HepG2 (cell line): ENCODE measurements around the gene ARFGEF2. TPM values are rescaled to one million over a fixed set of nuclear protein-coding genes. Genes with fewer than 3 reads are reported as not detected.

Source experiments
- AKNA ChIP-seq: sonication (generic); formaldehyde crosslinking; IDR thresholded peaks from 2 replicates; pipeline ENCODE4 v1.4.0; 2020; ENCODE audit warnings: missing genetic modification reagents, borderline replicate concordance
- CBX1 ChIP-seq: IDR thresholded peaks from one replicate; pipeline ENCODE4 v1.6.1; 2016; ENCODE audit warnings: antibody characterized with exemption, low read depth
- FOXM1 ChIP-seq: sonication (generic); formaldehyde crosslinking; IDR thresholded peaks from 2 replicates; pipeline ENCODE4 v1.5.0; 2020; ENCODE audit warnings: missing genetic modification reagents
- GPN1 ChIP-seq: sonication (generic); formaldehyde crosslinking; IDR thresholded peaks from 2 replicates; pipeline ENCODE4 v1.5.1; 2020; ENCODE audit warnings: missing genetic modification reagents, borderline replicate concordance
- MIXL1 ChIP-seq: IDR thresholded peaks from 2 replicates; pipeline ENCODE4 v1.6.1; 2016
- MXD1 ChIP-seq: sonication (generic); formaldehyde crosslinking; IDR thresholded peaks from 2 replicates; pipeline ENCODE4 v1.4.0; 2020; ENCODE audit warnings: mild to moderate bottlenecking, missing genetic modification reagents
- RFX1 ChIP-seq: fragments of 450-650 bp; IDR thresholded peaks from 2 replicates; pipeline ENCODE4 v1.6.1; 2017
- TIGD3 ChIP-seq: sonication (generic); formaldehyde crosslinking; IDR thresholded peaks from 2 replicates; pipeline ENCODE4 v1.5.1; 2020; ENCODE audit warnings: mild to moderate bottlenecking, missing genetic modification reagents, borderline replicate concordance
- ZBED4 ChIP-seq: sonication (generic); formaldehyde crosslinking; IDR thresholded peaks from 2 replicates; pipeline ENCODE4 v1.4.0; 2020; ENCODE audit warnings: missing genetic modification reagents, borderline replicate concordance
- ZGPAT ChIP-seq: IDR thresholded peaks from 2 replicates; pipeline ENCODE4 v1.6.1; 2016; ENCODE audit warnings: mild to moderate bottlenecking
- ZNF589 ChIP-seq: sonication (generic); formaldehyde crosslinking; conservative IDR thresholded peaks from 2 replicates; pipeline ENCODE4 v1.8.0; 2022; ENCODE audit warnings: mild to moderate bottlenecking, moderate library complexity, missing genetic modification reagents
- polyA plus RNA-seq, 8 experiments: library from polyadenylated mRNA; depleted of rRNA in 3 of 8; stranded (reverse) in 7 of 8; unstranded in 1 of 8; fragments of >200 nt; fragmentation: Illumina TruSeq in 4 of 8; extraction: Trizol in 4 of 8; gene quantifications; 2 replicates each; pipeline versions ENCODE4 v1.2.1 to v1.2.3, GENCODE V29; 2011 to 2016; ENCODE audit warnings: low read depth in 4 of 8, missing spikeins in 1 of 8, mixed read lengths in 1 of 8; ENCODE audit not compliant: insufficient read depth in 1 of 8
- total RNA-seq, 5 experiments: library from RNA; depleted of rRNA; stranded (reverse); fragments of >200 nt; fragmentation: Illumina TruSeq; extraction: Trizol; gene quantifications; 2 replicates each; pipeline ENCODE4 v1.2.3, GENCODE V29; 2016; ENCODE audit warnings: low read depth in 1 of 5
- TF ChIP-seq, protein P1 (sequence below): sonication (generic); formaldehyde crosslinking; IDR thresholded peaks from 2 replicates; pipeline ENCODE4 v1.4.0; 2020; ENCODE audit warnings: low read depth, mild to moderate bottlenecking, missing genetic modification reagents
- TF ChIP-seq, protein P2 (sequence below): sonication (generic); formaldehyde crosslinking; IDR thresholded peaks from 2 replicates; pipeline ENCODE4 v1.4.0; 2020; ENCODE audit warnings: missing genetic modification reagents

Gene ARFGEF2
- total and polyA plus RNA-seq, 2 of the 13 experiments (the other 11 are each of a cell fraction or from before 2014, with no cell fraction given): 44.0 to 60.8 TPM

- peak; percentile 88 for TF ChIP-seq ZBED4 (CRISPR knock-in tag)
- TF ChIP-seq, protein P1, sequence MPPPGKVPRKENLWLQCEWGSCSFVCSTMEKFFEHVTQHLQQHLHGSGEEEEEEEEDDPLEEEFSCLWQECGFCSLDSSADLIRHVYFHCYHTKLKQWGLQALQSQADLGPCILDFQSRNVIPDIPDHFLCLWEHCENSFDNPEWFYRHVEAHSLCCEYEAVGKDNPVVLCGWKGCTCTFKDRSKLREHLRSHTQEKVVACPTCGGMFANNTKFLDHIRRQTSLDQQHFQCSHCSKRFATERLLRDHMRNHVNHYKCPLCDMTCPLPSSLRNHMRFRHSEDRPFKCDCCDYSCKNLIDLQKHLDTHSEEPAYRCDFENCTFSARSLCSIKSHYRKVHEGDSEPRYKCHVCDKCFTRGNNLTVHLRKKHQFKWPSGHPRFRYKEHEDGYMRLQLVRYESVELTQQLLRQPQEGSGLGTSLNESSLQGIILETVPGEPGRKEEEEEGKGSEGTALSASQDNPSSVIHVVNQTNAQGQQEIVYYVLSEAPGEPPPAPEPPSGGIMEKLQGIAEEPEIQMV (CRISPR knock-in tag): no peak
- no peak for TF ChIP-seq GPN1
- no peak; the same call in 1 of the 2 replicates for TF ChIP-seq RFX1
- TF ChIP-seq TIGD3 (CRISPR knock-in tag): no peak
- TF ChIP-seq FOXM1 (CRISPR knock-in tag): no peak
- TF ChIP-seq MIXL1 (CRISPR knock-in tag): peak; percentile 85
- TF ChIP-seq, protein P2, sequence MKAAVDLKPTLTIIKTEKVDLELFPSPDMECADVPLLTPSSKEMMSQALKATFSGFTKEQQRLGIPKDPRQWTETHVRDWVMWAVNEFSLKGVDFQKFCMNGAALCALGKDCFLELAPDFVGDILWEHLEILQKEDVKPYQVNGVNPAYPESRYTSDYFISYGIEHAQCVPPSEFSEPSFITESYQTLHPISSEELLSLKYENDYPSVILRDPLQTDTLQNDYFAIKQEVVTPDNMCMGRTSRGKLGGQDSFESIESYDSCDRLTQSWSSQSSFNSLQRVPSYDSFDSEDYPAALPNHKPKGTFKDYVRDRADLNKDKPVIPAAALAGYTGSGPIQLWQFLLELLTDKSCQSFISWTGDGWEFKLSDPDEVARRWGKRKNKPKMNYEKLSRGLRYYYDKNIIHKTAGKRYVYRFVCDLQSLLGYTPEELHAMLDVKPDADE (CRISPR knock-in tag): no peak
- no peak for TF ChIP-seq MXD1
- TF ChIP-seq AKNA: no peak
- TF ChIP-seq CBX1: peak; percentile 57
- peak; percentile 79 for TF ChIP-seq ZGPAT
- TF ChIP-seq ZNF589 (CRISPR knock-in tag): peak; percentile 76
Observed at GRCh38 chr20:48919882-48920526, 1.5 kb upstream of the ARFGEF2 start (continued).
